GM10248 (cell line): ENCODE measurements around the gene YIPF4.
"Not testable (repeated sequence)": the region's sequence is repeated elsewhere in the genome, so short reads cannot be mapped to it uniquely, and the experiment has no call there.

Experiments used
- CTCF ChIA-PET: fragments of 300-600 bp; sonication (Branson Sonifier 250); formaldehyde crosslinking; extraction: SDS; loops from one replicate; lab custom pipeline; 2021; ENCODE audit warnings: antibody characterized with exemption; lab: Yijun Ruan, JAX
- POLR2A ChIA-PET: fragments of 350-650 bp; sonication (Branson Sonifier 250); formaldehyde crosslinking; extraction: SDS; loops from one replicate; lab custom pipeline; 2020; ENCODE audit warnings: antibody characterized with exemption; lab: Yijun Ruan, JAX
- DNase-seq: peaks from one replicate; pipeline ENCODE4 v3.0.0; 2012; ENCODE audit errors: extremely low spot score
- CTCF ChIP-seq: IDR thresholded peaks from 2 replicates; pipeline ENCODE4 v1.5.1; 2012; ENCODE audit warnings: mild to moderate bottlenecking, low read depth; ENCODE audit errors: extremely low read depth, missing control alignments, control extremely low read depth

The YIPF4 gene

GRCh38 chr2:32360416-32360815 lies 82.7 kb downstream of the YIPF4 start:
- ChIA-PET POLR2A (no interaction called here), CTCF (interaction anchor here (0.8 to 1.0 kb wide), 2 partner anchors 8 to 25 kb away, joined by 3 read pairs; no protein-coding TSS in a partner anchor)
- no peak for TF ChIP-seq CTCF

GRCh38 chr2:32362997-32363396 lies 85.3 kb downstream of the YIPF4 start:
- DNase-seq, POLR2A ChIA-PET: not testable (repeated sequence)
- CTCF ChIA-PET, result interaction anchor here (1.2 kb wide), 1 partner anchor 16 kb away, joined by 3 read pairs; no protein-coding TSS in a partner anchor

More at GRCh38 chr2:32360416-32360815, 82.7 kb downstream of the YIPF4 start:
- DNase-seq, result peak; percentile 25

GRCh38 chr2:32363597-32363996 lies 85.9 kb downstream of the YIPF4 start:
- no peak for TF ChIP-seq CTCF
- ChIA-PET CTCF (interaction anchor here (1.2 kb wide), 1 partner anchor 16 kb away, joined by 3 read pairs; no protein-coding TSS in a partner anchor), POLR2A (no interaction called here)

GRCh38 chr2:32364290-32364689 lies 86.6 kb downstream of the YIPF4 start:
- CTCF ChIA-PET, result interaction anchor here (1.4 kb wide), 1 partner anchor 14 kb away, joined by 3 read pairs; no protein-coding TSS in a partner anchor
- DNase-seq, POLR2A ChIA-PET: not testable (repeated sequence)

More at GRCh38 chr2:32363597-32363996, 85.9 kb downstream of the YIPF4 start:
- DNase-seq, result peak; percentile 48

GRCh38 chr2:32365679-32366078 lies 88.0 kb downstream of the YIPF4 start:
- DNase-seq, POLR2A ChIA-PET: not testable (repeated sequence)
- CTCF ChIA-PET, result interaction anchor here (1.4 kb wide), 1 partner anchor 10 kb away, joined by 3 read pairs; no protein-coding TSS in a partner anchor
